Panc1 (cell line): ENCODE measurements around the gene TFDP2. TPM values are rescaled to one million over a fixed set of nuclear protein-coding genes. Genes with fewer than 3 reads are reported as not detected.

Experiments
- ATAC-seq: fragments of 200-7000 bp; cut with Tn5 transposase; 2 replicates; pipeline ENCODE4 v1.9.1; 2020; ENCODE audit warnings: mild to moderate bottlenecking, moderate library complexity
- BruUV-seq: library from RNA; stranded (reverse); fragments of 400-500 nt; replicated peaks from 2 replicates; lab custom pipeline; 2021; lab: Mats Ljungman, UMichigan
- CTCF ChIA-PET: fragments of 300-600 bp; sonication (Branson Sonifier 250); formaldehyde crosslinking; loops from one replicate; lab custom pipeline; 2022; ENCODE audit warnings: antibody characterized with exemption; lab: Charles Lee
- POLR2A ChIA-PET: fragments of 300-600 bp; sonication (Branson Sonifier 250); formaldehyde crosslinking; loops from one replicate; lab custom pipeline; 2022; ENCODE audit warnings: antibody characterized with exemption; lab: Charles Lee
- DNase-seq: peaks from one replicate; pipeline ENCODE4 v3.0.0-alpha.2; 2010; ENCODE audit warnings: low read depth, low spot score
- H3K27ac ChIP-seq: 2 replicates; pipeline ENCODE4 v1.5.1; 2011; ENCODE audit warnings: mild to moderate bottlenecking, low read length, inconsistent platforms
- H3K27me3 ChIP-seq: fragments of 200-500 bp; sonication (Bioruptor generic); 2 replicates; pipeline ENCODE4 v1.6.0; 2014; ENCODE audit warnings: low read length, inconsistent platforms; ENCODE audit not compliant: control insufficient read depth, insufficient read depth
- H3K36me3 ChIP-seq: fragments of 200-500 bp; sonication (Bioruptor generic); 2 replicates; pipeline ENCODE4 v1.5.1; 2014; ENCODE audit warnings: inconsistent platforms, mild to moderate bottlenecking, low read length, moderate library complexity; ENCODE audit not compliant: control insufficient read depth, insufficient read depth
- H3K4me1 ChIP-seq: 2 replicates; pipeline ENCODE4 v1.5.1; 2011; ENCODE audit warnings: inconsistent platforms, mild to moderate bottlenecking, low read length, moderate library complexity; ENCODE audit not compliant: control insufficient read depth, insufficient read depth
- H3K4me3 ChIP-seq, 2 experiments: 2 replicates each; pipeline ENCODE4 v1.5.1; 2011 to 2012; ENCODE audit warnings: low read depth in 2 of 2, low read length in 2 of 2, mild to moderate bottlenecking in 2 of 2, inconsistent platforms in 1 of 2, moderate library complexity in 1 of 2
- H3K9me3 ChIP-seq: fragments of 200-500 bp; sonication (Bioruptor generic); 2 replicates; pipeline ENCODE4 v1.5.1; 2014; ENCODE audit warnings: low read depth, mild to moderate bottlenecking, inconsistent platforms, low read length, moderate library complexity; ENCODE audit not compliant: control insufficient read depth, insufficient read depth
- POLR2AphosphoS5 ChIP-seq: IDR thresholded peaks from 2 replicates; pipeline ENCODE4 v1.6.1; 2012; ENCODE audit warnings: mild to moderate bottlenecking, low read depth, low read length, moderate library complexity
- SIN3A ChIP-seq: IDR thresholded peaks from 2 replicates; pipeline ENCODE4 v1.6.1; 2012; ENCODE audit warnings: low read depth, mild to moderate bottlenecking, low read length, moderate library complexity, borderline replicate concordance; ENCODE audit not compliant: insufficient read depth
- TCF7L2 ChIP-seq: IDR thresholded peaks from 2 replicates; pipeline ENCODE4 v1.6.1; 2011; ENCODE audit warnings: mild to moderate bottlenecking, low read depth, low read length, inconsistent platforms
- in situ Hi-C: cut with HindIII; loops from 2 replicates; pipeline ENCODE4 v1.10.0; 2016; ENCODE audit warnings: low sequenced_read_pairs, low pct_unique_long_range_greater_than_20kb
- intact Hi-C: fragments of 100-400 bp; cut with micrococcal nuclease; formaldehyde crosslinking; loops from one replicate; pipeline ENCODE4 v1.10.0; 2022; ENCODE audit not compliant: unreplicated experiment
- total RNA-seq: library from RNA; stranded (reverse); gene quantifications from one replicate; pipeline ENCODE4 v1.2.1, GENCODE V29; 2021; ENCODE audit not compliant: unreplicated experiment
- TF ChIP-seq, protein P1 (sequence below), 2 experiments: IDR thresholded peaks; 2 replicates each; pipeline ENCODE4 v1.6.1; 2011 to 2012; ENCODE audit warnings: low read depth in 2 of 2, control low read depth in 1 of 2, low read length in 1 of 2, mild to moderate bottlenecking in 1 of 2, moderate library complexity in 1 of 2; ENCODE audit not compliant: insufficient read depth in 1 of 2
- TF ChIP-seq, protein P2 (sequence below): fragments of 450-650 bp; IDR thresholded peaks from 2 replicates; pipeline ENCODE4 v1.5.1; 2017; ENCODE audit warnings: mild to moderate bottlenecking

The TFDP2 gene
- total RNA-seq, 1 experiment from 2014 or later, result 66.3 TPM

GRCh38 chr3:142051351-142051750, 98.0 kb downstream of the TFDP2 start:
- Histone ChIP-seq H3K9me3 (no peaks in the 10 kb centered on the region), H3K27ac (no peak overlapping the region), H3K4me3 (no peak overlapping the region), H3K36me3 (no peaks in the 10 kb centered on the region), H3K27me3 (no peaks in the 10 kb centered on the region), H3K4me1 (no peaks in the 10 kb centered on the region)
- in situ Hi-C loops, result no loop called here
- POLR2A ChIA-PET, result no interaction called here
- ATAC-seq (no peak), DNase-seq (no peak)
- TF ChIP-seq POLR2AphosphoS5 (no peak), TCF7L2 (no peak), SIN3A (no peak)
- TF ChIP-seq, protein P1, sequence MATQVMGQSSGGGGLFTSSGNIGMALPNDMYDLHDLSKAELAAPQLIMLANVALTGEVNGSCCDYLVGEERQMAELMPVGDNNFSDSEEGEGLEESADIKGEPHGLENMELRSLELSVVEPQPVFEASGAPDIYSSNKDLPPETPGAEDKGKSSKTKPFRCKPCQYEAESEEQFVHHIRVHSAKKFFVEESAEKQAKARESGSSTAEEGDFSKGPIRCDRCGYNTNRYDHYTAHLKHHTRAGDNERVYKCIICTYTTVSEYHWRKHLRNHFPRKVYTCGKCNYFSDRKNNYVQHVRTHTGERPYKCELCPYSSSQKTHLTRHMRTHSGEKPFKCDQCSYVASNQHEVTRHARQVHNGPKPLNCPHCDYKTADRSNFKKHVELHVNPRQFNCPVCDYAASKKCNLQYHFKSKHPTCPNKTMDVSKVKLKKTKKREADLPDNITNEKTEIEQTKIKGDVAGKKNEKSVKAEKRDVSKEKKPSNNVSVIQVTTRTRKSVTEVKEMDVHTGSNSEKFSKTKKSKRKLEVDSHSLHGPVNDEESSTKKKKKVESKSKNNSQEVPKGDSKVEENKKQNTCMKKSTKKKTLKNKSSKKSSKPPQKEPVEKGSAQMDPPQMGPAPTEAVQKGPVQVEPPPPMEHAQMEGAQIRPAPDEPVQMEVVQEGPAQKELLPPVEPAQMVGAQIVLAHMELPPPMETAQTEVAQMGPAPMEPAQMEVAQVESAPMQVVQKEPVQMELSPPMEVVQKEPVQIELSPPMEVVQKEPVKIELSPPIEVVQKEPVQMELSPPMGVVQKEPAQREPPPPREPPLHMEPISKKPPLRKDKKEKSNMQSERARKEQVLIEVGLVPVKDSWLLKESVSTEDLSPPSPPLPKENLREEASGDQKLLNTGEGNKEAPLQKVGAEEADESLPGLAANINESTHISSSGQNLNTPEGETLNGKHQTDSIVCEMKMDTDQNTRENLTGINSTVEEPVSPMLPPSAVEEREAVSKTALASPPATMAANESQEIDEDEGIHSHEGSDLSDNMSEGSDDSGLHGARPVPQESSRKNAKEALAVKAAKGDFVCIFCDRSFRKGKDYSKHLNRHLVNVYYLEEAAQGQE (IDR thresholded peaks at IDR 0.05; ENCODE audit: insufficient read depth in 1 of 2, low read depth in 2 of 2, low read length in 1 of 2), result no peak
- TF ChIP-seq, protein P2, sequence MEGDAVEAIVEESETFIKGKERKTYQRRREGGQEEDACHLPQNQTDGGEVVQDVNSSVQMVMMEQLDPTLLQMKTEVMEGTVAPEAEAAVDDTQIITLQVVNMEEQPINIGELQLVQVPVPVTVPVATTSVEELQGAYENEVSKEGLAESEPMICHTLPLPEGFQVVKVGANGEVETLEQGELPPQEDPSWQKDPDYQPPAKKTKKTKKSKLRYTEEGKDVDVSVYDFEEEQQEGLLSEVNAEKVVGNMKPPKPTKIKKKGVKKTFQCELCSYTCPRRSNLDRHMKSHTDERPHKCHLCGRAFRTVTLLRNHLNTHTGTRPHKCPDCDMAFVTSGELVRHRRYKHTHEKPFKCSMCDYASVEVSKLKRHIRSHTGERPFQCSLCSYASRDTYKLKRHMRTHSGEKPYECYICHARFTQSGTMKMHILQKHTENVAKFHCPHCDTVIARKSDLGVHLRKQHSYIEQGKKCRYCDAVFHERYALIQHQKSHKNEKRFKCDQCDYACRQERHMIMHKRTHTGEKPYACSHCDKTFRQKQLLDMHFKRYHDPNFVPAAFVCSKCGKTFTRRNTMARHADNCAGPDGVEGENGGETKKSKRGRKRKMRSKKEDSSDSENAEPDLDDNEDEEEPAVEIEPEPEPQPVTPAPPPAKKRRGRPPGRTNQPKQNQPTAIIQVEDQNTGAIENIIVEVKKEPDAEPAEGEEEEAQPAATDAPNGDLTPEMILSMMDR, result no peak
- CTCF ChIA-PET, result interaction anchor here (1.0 kb wide), 1 partner anchor 74 kb away, joined by 7 read pairs; no protein-coding TSS in a partner anchor
- intact Hi-C loops, result no loop called here
- BruUV-seq, result no TSS peak

GRCh38 chr3:142047021-142047369, 102.3 kb downstream of the TFDP2 start:
- no peak for ATAC-seq
- ChIA-PET POLR2A (no interaction called here), CTCF (no interaction called here)

More at GRCh38 chr3:142047021-142047369, 102.3 kb downstream of the TFDP2 start:
- in situ Hi-C loops, result no loop called here
- Histone ChIP-seq H3K4me3 (no peak overlapping the region), H3K27ac (no peak overlapping the region), H3K36me3 (no peaks in the 10 kb centered on the region), H3K27me3 (no peaks in the 10 kb centered on the region), H3K9me3 (no peaks in the 10 kb centered on the region), H3K4me1 (no peaks in the 10 kb centered on the region)
- DNase-seq, result no peak
- intact Hi-C loops, result no loop called here
- TF ChIP-seq TCF7L2 (no peak), SIN3A (no peak), POLR2AphosphoS5 (no peak)
- TF ChIP-seq, protein P2, result no peak
- TF ChIP-seq, protein P1 (IDR thresholded peaks at IDR 0.05; ENCODE audit: insufficient read depth in 1 of 2, low read depth in 2 of 2, low read length in 1 of 2), result no peak
- no TSS peak for BruUV-seq
